GM12801 (cell line): ENCODE results near the gene PRKG1.

Source experiments
- CTCF ChIP-seq: IDR thresholded peaks from one replicate; pipeline ENCODE4 v1.5.1; 2011; ENCODE audit warnings: control low read depth; ENCODE audit not compliant: insufficient read length; ENCODE audit errors: extremely low read depth

The PRKG1 gene

GRCh38 chr10:51733057-51733456, 658.8 kb downstream of the PRKG1 start:
- TF ChIP-seq CTCF: no peak

GRCh38 chr10:51743146-51743545, 668.9 kb downstream of the PRKG1 start:
- no peak for TF ChIP-seq CTCF

GRCh38 chr10:51744235-51745000, 670.1 kb downstream of the PRKG1 start:
- no peak for TF ChIP-seq CTCF

GRCh38 chr10:51745397-51745796, 671.1 kb downstream of the PRKG1 start:
- no peak for TF ChIP-seq CTCF

- no peak for TF ChIP-seq CTCF
Observed at GRCh38 chr10:51747216-51747615, 672.9 kb downstream of the PRKG1 start.

GRCh38 chr10:51748959-51749358, 674.7 kb downstream of the PRKG1 start:
- TF ChIP-seq CTCF: no peak

- no peak for TF ChIP-seq CTCF
Observed at GRCh38 chr10:51758366-51758765, 684.1 kb downstream of the PRKG1 start.
